Measurements from ENCODE around the gene PRKG1. TPM values are rescaled to one million over a fixed set of nuclear protein-coding genes. Genes with fewer than 3 reads are reported as not detected.

Gene PRKG1
- total RNA-seq, 1 experiment from 2014 or later, result 16.5 TPM

- ChIA-PET POLR2A (no interaction called here), CTCF (interaction anchor here (0.7 kb wide), 1 partner anchor 677 kb away, joined by 4 read pairs; no protein-coding TSS in a partner anchor)
- H3K27ac Mint-ChIP-seq, result no peak overlapping the region
- no peak overlapping the region for H3K4me3 Mint-ChIP-seq
- peaks cover 4% of the 10 kb centered on the region; the same call in 1 of the 2 replicates for H3K4me1 Mint-ChIP-seq
- TF ChIP-seq ZNF121 (CRISPR knock-in tag; IDR thresholded peaks at IDR 0.05) (no peak), AFF4 (CRISPR knock-in tag; IDR thresholded peaks at IDR 0.05; ENCODE audit: borderline replicate concordance) (no peak), ATF1 (CRISPR knock-in tag; IDR thresholded peaks at IDR 0.05) (no peak), ESRRA (CRISPR knock-in tag; IDR thresholded peaks at IDR 0.05; ENCODE audit: borderline replicate concordance) (no peak), FOXP4 (CRISPR knock-in tag; IDR thresholded peaks at IDR 0.05) (no peak), MYBL2 (CRISPR knock-in tag; IDR thresholded peaks at IDR 0.05) (no peak), MLX (CRISPR knock-in tag; IDR thresholded peaks at IDR 0.05) (no peak), EMX1 (CRISPR knock-in tag; IDR thresholded peaks at IDR 0.05) (no peak), SMAD4 (CRISPR knock-in tag; IDR thresholded peaks at IDR 0.05) (no peak), ETV6 (CRISPR knock-in tag; IDR thresholded peaks at IDR 0.05) (no peak), MXD4 (CRISPR knock-in tag; IDR thresholded peaks at IDR 0.05; ENCODE audit: borderline replicate concordance) (no peak), ZNF396 (CRISPR knock-in tag; IDR thresholded peaks at IDR 0.05; ENCODE audit: borderline replicate concordance) (no peak)
- TF ChIP-seq, protein P1, sequence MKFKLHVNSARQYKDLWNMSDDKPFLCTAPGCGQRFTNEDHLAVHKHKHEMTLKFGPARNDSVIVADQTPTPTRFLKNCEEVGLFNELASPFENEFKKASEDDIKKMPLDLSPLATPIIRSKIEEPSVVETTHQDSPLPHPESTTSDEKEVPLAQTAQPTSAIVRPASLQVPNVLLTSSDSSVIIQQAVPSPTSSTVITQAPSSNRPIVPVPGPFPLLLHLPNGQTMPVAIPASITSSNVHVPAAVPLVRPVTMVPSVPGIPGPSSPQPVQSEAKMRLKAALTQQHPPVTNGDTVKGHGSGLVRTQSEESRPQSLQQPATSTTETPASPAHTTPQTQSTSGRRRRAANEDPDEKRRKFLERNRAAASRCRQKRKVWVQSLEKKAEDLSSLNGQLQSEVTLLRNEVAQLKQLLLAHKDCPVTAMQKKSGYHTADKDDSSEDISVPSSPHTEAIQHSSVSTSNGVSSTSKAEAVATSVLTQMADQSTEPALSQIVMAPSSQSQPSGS (CRISPR knock-in tag; IDR thresholded peaks at IDR 0.05; ENCODE audit: borderline replicate concordance, low read depth), result no peak
- H3K27me3 Mint-ChIP-seq (ENCODE audit: low read depth), result no peaks in the 10 kb centered on the region
- peaks cover 8% of the 10 kb centered on the region for H3K9me3 Mint-ChIP-seq
- ATAC-seq (no peak), DNase-seq (ENCODE audit: low spot score) (no peak)
- H3K36me3 Mint-ChIP-seq, result peaks cover 6% of the 10 kb centered on the region
Measured at GRCh38 chr10:51327432-51327831, 253.1 kb downstream of the PRKG1 start.

DNA sequence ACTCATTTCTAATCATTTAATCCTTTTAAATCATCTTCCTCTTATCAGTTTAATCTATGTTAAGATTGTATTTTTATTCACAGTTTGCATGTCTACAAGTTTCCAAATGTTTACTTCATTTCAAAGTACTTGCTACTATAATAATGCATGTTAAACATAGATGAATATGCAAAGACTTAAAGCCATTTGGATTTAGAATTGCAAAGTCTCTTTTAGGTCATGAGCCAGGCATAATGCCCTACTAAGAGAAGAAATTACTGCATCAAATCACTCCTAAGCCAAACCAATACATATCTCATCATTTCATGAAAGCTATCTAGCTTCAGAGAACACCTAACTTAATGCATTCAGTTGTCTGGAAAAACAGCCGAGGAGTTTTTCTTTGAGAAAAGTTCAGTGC, 266.1 kb downstream of the PRKG1 start:
- CTCF ChIA-PET, result no interaction called here
- POLR2A ChIA-PET, result no interaction called here
- no peaks in the 10 kb centered on the region for H3K9me3 Mint-ChIP-seq
- TF ChIP-seq ERG (CRISPR knock-in tag; IDR thresholded peaks at IDR 0.05), result no peak
- TF ChIP-seq, protein P2, sequence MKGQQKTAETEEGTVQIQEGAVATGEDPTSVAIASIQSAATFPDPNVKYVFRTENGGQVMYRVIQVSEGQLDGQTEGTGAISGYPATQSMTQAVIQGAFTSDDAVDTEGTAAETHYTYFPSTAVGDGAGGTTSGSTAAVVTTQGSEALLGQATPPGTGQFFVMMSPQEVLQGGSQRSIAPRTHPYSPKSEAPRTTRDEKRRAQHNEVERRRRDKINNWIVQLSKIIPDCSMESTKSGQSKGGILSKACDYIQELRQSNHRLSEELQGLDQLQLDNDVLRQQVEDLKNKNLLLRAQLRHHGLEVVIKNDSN (CRISPR knock-in tag; IDR thresholded peaks at IDR 0.05), result no peak
- TF ChIP-seq, protein P3, sequence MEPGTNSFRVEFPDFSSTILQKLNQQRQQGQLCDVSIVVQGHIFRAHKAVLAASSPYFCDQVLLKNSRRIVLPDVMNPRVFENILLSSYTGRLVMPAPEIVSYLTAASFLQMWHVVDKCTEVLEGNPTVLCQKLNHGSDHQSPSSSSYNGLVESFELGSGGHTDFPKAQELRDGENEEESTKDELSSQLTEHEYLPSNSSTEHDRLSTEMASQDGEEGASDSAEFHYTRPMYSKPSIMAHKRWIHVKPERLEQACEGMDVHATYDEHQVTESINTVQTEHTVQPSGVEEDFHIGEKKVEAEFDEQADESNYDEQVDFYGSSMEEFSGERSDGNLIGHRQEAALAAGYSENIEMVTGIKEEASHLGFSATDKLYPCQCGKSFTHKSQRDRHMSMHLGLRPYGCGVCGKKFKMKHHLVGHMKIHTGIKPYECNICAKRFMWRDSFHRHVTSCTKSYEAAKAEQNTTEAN (CRISPR knock-in tag; IDR thresholded peaks at IDR 0.05), result no peak
- TF ChIP-seq ZNF532 (CRISPR knock-in tag; IDR thresholded peaks at IDR 0.05; ENCODE audit: borderline replicate concordance), result no peak
- TF ChIP-seq, protein P4, sequence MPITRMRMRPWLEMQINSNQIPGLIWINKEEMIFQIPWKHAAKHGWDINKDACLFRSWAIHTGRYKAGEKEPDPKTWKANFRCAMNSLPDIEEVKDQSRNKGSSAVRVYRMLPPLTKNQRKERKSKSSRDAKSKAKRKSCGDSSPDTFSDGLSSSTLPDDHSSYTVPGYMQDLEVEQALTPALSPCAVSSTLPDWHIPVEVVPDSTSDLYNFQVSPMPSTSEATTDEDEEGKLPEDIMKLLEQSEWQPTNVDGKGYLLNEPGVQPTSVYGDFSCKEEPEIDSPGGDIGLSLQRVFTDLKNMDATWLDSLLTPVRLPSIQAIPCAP (CRISPR knock-in tag; IDR thresholded peaks at IDR 0.05), result no peak
- no peak for TF ChIP-seq TCF7 (CRISPR knock-in tag; IDR thresholded peaks at IDR 0.05; ENCODE audit: low read depth)

More for the DNA sequence above, 266.1 kb downstream of the PRKG1 start:
- ATAC-seq (no peak), DNase-seq (ENCODE audit: low spot score) (no peak)
- H3K4me3 Mint-ChIP-seq, result no peak overlapping the region
- no peaks in the 10 kb centered on the region for H3K27me3 Mint-ChIP-seq (ENCODE audit: low read depth)
- H3K36me3 Mint-ChIP-seq, result no peaks in the 10 kb centered on the region
- peaks cover 14% of the 10 kb centered on the region for H3K4me1 Mint-ChIP-seq
- no peak overlapping the region for H3K27ac Mint-ChIP-seq

Measured in WTC11 (cell line).